ENCODE measurements around the gene TENT4A.
A peak's percentile ranks its signal among the peaks of the same experiment; 100 is the strongest.

The TENT4A gene

GRCh38 chr5:6752236-6752635 is 39.0 kb downstream of the TENT4A start:
- Histone ChIP-seq H3K36me3 (ENCODE audit: insufficient read depth) (peaks cover 26% of the 10 kb centered on the region), H3K4me2 (no peak overlapping the region), H3K27ac (no peak overlapping the region), H4K20me1 (ENCODE audit: insufficient read depth) (no peaks in the 10 kb centered on the region), H2AFZ (ENCODE audit: low read depth) (no peak overlapping the region), H3K79me2 (ENCODE audit: insufficient read depth, low read depth) (peaks cover 17% of the 10 kb centered on the region; the same call in 1 of the 2 replicates), H3K9ac (no peak overlapping the region), H3K27me3 (ENCODE audit: insufficient read depth, low read depth) (no peaks in the 10 kb centered on the region), H3K4me1 (ENCODE audit: low read depth, poor library complexity, severe bottlenecking) (peaks cover 23% of the 10 kb centered on the region), H3K4me3 (IDR thresholded peaks at IDR 0.05; ENCODE audit: insufficient read depth, low read depth, low read length) (no peak overlapping the region)
- no peak for TF ChIP-seq CTCF (conservative IDR thresholded peaks at IDR 0.05; ENCODE audit: low read depth, low read length)

DNA sequence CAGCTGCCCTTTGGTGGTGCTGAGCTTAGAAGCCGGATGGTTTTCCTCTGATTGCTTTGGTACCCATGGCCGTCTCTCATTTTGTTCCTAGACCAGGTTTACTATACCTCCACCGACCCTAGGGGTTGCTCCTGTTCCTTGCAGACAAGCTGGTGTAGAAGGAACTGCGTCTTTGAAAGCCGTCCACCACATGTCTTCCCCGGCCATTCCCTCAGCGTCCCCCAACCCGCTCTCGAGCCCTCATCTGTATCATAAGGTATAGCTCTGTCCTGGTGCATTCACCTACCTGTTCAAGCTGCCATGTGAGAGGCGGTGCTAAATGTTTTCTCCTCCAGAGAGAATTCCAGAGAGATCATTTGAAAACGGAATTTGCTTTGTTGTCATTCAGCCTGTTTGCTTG is 39.5 kb downstream of the TENT4A start:
- Histone ChIP-seq H3K4me3 (IDR thresholded peaks at IDR 0.05; ENCODE audit: insufficient read depth, low read depth, low read length) (no peak overlapping the region), H3K36me3 (ENCODE audit: insufficient read depth) (peaks cover 26% of the 10 kb centered on the region), H3K4me1 (ENCODE audit: low read depth, poor library complexity, severe bottlenecking) (peaks cover 23% of the 10 kb centered on the region), H2AFZ (ENCODE audit: low read depth) (no peak overlapping the region), H4K20me1 (ENCODE audit: insufficient read depth) (no peaks in the 10 kb centered on the region), H3K27ac (no peak overlapping the region), H3K4me2 (no peak overlapping the region), H3K27me3 (ENCODE audit: insufficient read depth, low read depth) (no peaks in the 10 kb centered on the region), H3K79me2 (ENCODE audit: insufficient read depth, low read depth) (peaks cover 12% of the 10 kb centered on the region; the same call in 1 of the 2 replicates), H3K9ac (no peak overlapping the region)
- TF ChIP-seq CTCF (conservative IDR thresholded peaks at IDR 0.05; ENCODE audit: low read depth, low read length) = no peak

- H3K4me1 ChIP-seq (ENCODE audit: low read depth, poor library complexity, severe bottlenecking) = peaks cover 23% of the 10 kb centered on the region
- H3K4me3 ChIP-seq (IDR thresholded peaks at IDR 0.05; ENCODE audit: insufficient read depth, low read depth, low read length) = no peak overlapping the region
- no peak overlapping the region for H3K27ac ChIP-seq
- no peaks in the 10 kb centered on the region for H3K27me3 ChIP-seq (ENCODE audit: insufficient read depth, low read depth)
- H3K79me2 ChIP-seq (ENCODE audit: insufficient read depth, low read depth) = 0 out of 2 replicates have a peak, but pooled peaks cover 3% of the 10 kb centered on the region
- no peak overlapping the region for H3K9ac ChIP-seq
- TF ChIP-seq CTCF (conservative IDR thresholded peaks at IDR 0.05; ENCODE audit: low read depth, low read length) = no peak
- H4K20me1 ChIP-seq (ENCODE audit: insufficient read depth) = no peaks in the 10 kb centered on the region
- peak overlapping the region; percentile 40; the same call in 1 of the 2 replicates for H3K4me2 ChIP-seq
- H2AFZ ChIP-seq (ENCODE audit: low read depth) = no peak overlapping the region
- H3K36me3 ChIP-seq (ENCODE audit: insufficient read depth) = peaks cover 26% of the 10 kb centered on the region
These were observed 40.6 kb downstream of the TENT4A start for GRCh38 chr5:6753851-6754250.

GRCh38 chr5:6754766-6755165 is 41.5 kb downstream of the TENT4A start:
- Histone ChIP-seq H3K27me3 (ENCODE audit: insufficient read depth, low read depth) (no peaks in the 10 kb centered on the region), H3K27ac (peak overlapping the region; percentile 38), H3K4me3 (IDR thresholded peaks at IDR 0.05; ENCODE audit: insufficient read depth, low read depth, low read length) (no peak overlapping the region), H3K36me3 (ENCODE audit: insufficient read depth) (peaks cover 26% of the 10 kb centered on the region), H3K9ac (no peak overlapping the region), H3K79me2 (ENCODE audit: insufficient read depth, low read depth) (no peaks in the 10 kb centered on the region), H3K4me1 (ENCODE audit: low read depth, poor library complexity, severe bottlenecking) (peaks cover 23% of the 10 kb centered on the region), H3K4me2 (peak overlapping the region; percentile 40; the same call in 1 of the 2 replicates), H2AFZ (ENCODE audit: low read depth) (no peak overlapping the region), H4K20me1 (ENCODE audit: insufficient read depth) (no peaks in the 10 kb centered on the region)
- no peak for TF ChIP-seq CTCF (conservative IDR thresholded peaks at IDR 0.05; ENCODE audit: low read depth, low read length)
